ENCODE measurements around the gene SUMO1.

DNA sequence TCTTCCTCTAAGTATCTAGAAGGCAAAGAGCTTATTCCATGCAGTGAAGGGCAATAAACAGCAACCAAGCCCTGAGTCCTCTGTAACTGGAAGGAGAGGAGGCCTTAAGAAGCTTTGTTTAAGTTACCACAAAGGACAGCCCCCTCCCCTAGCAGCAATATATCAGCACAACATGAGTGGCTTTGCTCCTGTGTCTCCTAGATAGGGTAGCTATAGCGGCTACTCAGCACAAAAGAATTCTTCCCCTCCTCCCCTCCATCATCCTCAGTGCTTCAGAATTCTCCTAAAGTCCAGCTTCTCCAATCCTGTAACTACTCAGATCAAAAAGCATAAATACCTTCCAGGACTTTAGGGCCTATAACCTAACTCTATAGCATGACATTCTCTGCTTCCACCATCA, 16.5 kb downstream of the SUMO1 start:
- no peak for TF ChIP-seq POLR2AphosphoS5 (IDR thresholded peaks at IDR 0.05; ENCODE audit: low read depth)
- TF ChIP-seq ZNF331 (CRISPR knock-in tag; IDR thresholded peaks at IDR 0.05; ENCODE audit: low read depth) = no peak
- TF ChIP-seq, protein P1, sequence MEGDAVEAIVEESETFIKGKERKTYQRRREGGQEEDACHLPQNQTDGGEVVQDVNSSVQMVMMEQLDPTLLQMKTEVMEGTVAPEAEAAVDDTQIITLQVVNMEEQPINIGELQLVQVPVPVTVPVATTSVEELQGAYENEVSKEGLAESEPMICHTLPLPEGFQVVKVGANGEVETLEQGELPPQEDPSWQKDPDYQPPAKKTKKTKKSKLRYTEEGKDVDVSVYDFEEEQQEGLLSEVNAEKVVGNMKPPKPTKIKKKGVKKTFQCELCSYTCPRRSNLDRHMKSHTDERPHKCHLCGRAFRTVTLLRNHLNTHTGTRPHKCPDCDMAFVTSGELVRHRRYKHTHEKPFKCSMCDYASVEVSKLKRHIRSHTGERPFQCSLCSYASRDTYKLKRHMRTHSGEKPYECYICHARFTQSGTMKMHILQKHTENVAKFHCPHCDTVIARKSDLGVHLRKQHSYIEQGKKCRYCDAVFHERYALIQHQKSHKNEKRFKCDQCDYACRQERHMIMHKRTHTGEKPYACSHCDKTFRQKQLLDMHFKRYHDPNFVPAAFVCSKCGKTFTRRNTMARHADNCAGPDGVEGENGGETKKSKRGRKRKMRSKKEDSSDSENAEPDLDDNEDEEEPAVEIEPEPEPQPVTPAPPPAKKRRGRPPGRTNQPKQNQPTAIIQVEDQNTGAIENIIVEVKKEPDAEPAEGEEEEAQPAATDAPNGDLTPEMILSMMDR (conservative IDR thresholded peaks at IDR 0.05; ENCODE audit: low read depth in 2 of 2) = no peak
